CD1c-positive myeloid dendritic cell (primary cell): ENCODE results near the gene CA9.

ENCODE experiments used
- DNase-seq: peaks from one replicate; pipeline ENCODE4 v3.0.0-alpha.2; 2016; ENCODE audit errors: extremely low spot score

The CA9 gene

DNA sequence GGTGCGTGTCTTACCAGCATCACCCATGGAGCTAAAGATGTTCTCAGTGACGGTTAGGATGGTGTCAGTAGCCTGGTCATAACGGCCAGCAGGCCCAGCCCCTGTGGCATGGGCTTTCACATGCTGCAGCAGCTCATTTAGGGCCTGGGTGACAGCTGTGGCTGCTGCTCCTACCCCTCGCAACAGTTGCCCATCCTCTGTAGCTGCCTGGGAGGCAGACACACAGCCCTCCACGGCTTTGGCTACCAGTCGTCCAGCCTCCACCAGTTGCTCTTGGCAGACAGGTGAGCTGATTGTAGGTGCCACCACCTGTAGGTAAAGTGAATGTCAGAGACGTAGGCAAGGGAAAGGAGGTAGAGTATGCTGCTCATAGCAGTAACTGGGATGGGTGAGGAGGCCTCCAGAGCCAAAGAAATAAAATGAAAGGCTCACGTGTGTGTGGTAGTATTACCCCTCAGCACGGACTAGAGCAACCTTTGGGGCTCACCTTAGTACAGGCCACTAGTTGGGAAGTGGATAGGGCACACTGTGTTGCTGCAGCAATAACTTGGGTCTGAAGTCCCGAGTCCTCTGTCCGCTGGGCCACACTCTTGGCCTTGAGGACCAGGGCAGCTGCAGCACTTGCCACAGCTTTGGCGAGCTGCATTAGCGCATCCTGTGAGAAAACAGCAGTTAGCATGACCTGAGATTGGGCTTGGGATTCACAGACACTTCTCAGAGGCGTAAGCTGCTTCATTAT lies 43.6 kb downstream of the CA9 start:
- no peak for DNase-seq

GRCh38 chr9:35718721-35719511 lies 45.2 kb downstream of the CA9 start:
- no peak for DNase-seq

DNA sequence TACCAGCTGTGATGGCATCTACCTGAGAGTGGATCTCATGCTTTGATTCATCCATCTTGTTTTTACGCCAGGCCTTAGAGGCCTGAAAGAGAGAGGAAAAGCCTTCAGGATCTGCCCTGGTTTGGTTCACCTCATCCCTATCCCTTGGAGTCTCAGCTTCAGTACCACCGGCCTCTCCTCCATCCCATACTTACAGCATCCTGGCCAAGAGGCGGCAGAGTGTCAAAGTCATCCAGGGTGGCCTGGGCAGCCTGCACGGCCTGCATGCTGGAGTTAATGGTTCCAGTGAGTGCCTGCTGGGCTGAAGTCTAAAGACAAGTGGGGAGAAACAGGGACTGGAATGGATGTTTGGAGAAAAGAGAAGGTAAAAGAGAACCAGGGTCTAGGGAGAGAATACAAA lies 45.8 kb downstream of the CA9 start:
- no peak for DNase-seq

- no peak for DNase-seq
These were observed 49.7 kb downstream of the CA9 start for GRCh38 chr9:35723426-35723825.

- DNase-seq: no peak
These were observed 50.2 kb downstream of the CA9 start for GRCh38 chr9:35723908-35724307.

GRCh38 chr9:35725362-35725761 lies 51.6 kb downstream of the CA9 start:
- no peak for DNase-seq

GRCh38 chr9:35726931-35727330 lies 53.2 kb downstream of the CA9 start:
- peak; percentile 29 for DNase-seq

GRCh38 chr9:35727676-35728040 lies 53.9 kb downstream of the CA9 start:
- DNase-seq: no peak

DNA sequence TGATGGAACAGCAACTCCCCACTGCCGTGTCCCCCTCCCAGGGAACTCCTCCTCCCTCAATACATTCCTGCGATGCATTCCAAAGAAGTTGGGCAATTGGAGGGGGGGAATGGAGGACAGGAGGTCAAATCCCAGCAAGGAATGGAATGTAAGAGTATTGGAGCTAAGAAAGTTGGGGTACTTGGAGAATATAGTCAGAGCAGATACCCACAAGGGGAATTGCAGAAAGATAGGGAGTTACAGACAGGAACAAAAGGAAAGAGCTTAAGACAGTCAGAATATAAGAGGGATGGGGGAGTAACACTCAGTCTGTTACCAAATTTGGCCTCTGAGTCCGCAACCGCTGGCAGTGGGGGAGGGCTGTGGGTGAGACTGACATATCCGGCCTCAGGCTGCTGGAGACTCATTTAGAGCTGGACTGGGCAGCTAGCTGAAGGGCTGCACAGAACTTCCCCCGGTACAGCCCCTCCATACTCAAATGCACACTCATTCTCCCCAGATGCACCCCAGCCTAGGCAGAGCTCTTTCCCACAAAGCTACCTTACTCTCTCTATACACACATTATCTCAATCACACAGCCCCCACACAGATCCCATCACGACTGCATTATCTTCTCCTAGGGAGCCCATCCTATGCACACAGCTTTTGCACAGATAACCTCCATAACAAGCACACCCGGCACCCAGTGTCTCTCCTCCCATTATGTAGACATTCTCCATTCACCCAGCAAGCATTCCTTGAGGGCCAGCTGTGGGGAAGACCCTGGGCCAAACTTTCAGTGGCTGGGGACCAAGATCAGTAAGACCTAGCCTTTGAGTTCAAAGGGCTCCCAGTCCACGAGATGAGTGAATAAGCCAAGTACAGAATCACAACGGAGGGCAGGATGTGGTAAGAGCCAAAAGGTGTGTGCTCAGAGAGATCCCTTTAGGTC lies 54.6 kb downstream of the CA9 start:
- peak; percentile 52 for DNase-seq

GRCh38 chr9:35729101-35729500 lies 55.4 kb downstream of the CA9 start:
- DNase-seq: no peak

DNA sequence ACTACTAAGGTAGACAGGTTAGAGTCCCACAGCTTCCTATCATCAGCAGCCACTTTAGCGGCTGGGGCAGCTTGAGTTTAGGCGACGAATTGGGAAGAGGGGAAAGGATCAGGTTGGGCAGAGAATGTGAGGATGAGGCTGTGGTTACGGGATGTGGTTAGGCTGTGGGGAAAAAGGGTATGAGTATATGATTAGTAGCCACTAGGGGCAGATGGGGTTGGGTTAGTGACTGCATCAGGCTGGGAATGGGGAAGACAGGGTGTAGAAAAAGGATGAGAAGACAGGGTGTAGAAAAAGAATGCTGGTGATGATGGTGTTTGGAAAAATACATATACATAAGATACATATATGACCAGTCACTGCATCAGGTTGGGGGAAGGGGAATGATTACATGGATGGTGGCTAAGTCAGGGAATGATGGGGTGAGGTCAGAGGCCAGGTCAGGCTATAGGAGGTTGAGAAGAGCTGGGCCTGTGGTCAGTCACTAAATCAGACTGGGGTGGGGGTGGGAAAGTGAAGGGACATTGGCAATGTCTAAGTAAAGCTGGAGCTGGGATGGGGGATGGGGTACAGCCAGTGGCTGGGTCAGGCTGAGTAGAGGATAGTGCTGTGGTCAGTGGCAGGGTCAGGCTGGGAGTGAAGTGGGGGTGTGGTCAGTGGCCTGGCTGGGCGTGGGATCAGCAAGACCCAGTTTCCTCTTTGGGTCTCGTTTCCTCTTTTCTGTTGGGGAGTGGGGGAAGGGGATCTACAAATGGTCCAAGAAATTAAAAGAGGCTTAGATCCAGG lies 56.2 kb downstream of the CA9 start:
- peak; percentile 78 for DNase-seq

DNA sequence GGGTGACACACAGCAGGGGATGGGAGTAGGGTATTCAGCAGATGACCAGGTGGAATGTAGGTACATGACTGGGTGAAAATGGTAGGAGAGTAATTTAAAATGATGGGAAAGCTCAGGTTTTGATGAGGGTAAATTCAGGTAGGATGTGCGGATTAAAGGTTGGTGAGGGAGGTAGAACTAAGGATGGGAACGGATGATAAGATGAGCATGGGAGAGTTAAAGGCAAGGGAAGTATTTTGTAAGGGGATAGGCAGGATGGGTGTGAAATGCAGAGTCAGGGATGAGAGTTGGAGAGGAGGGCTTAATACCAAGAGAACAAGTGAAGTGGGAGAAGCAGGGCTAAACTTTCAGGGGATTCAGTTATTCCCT lies 56.7 kb downstream of the CA9 start:
- peak; percentile 10 for DNase-seq
